ENCODE results near the gene PCDHGA1.
"Not testable (repeated sequence)": the region's sequence is repeated elsewhere in the genome, so short reads cannot be mapped to it uniquely, and the experiment has no call there.

The PCDHGA1 gene

GRCh38 chr5:141330299-141331080 lies at the start of gene PCDHGA1:
TSS of gene PCDHGA1 (plus strand) at chr5:141330514.
- no peak within 1 kb of the TSS for H3K27ac ChIP-seq
- TF ChIP-seq ZFX (IDR thresholded peaks at IDR 0.05; ENCODE audit: borderline replicate concordance) (no peak), CTCF (IDR thresholded peaks at IDR 0.05) (peak; percentile 86)

GRCh38 chr5:141298376-141298775 lies 31.9 kb upstream of the PCDHGA1 start:
- no peak for TF ChIP-seq ZFX (IDR thresholded peaks at IDR 0.05; ENCODE audit: borderline replicate concordance)
- TF ChIP-seq CTCF (IDR thresholded peaks at IDR 0.05), result no peak
- H3K27ac ChIP-seq, result no peak overlapping the region

GRCh38 chr5:141303756-141304155 lies 26.6 kb upstream of the PCDHGA1 start, which contains the start of gene SLC25A2:
TSS of gene SLC25A2 (minus strand) at chr5:141304049. CDS start at chr5:141303865, 184 bp downstream.
- no peak for TF ChIP-seq CTCF (IDR thresholded peaks at IDR 0.05)
- no peak within 1 kb of the TSS for H3K27ac ChIP-seq

- TF ChIP-seq CTCF (IDR thresholded peaks at IDR 0.05), result no peak
- no peak for TF ChIP-seq ZFX (IDR thresholded peaks at IDR 0.05; ENCODE audit: borderline replicate concordance)
- H3K27ac ChIP-seq, result no peak overlapping the region
These were observed 23.7 kb upstream of the PCDHGA1 start for GRCh38 chr5:141306630-141307029.

- TF ChIP-seq ZFX (IDR thresholded peaks at IDR 0.05; ENCODE audit: borderline replicate concordance) (no peak), CTCF (IDR thresholded peaks at IDR 0.05) (no peak)
- no peak overlapping the region for H3K27ac ChIP-seq
These were observed 16.6 kb upstream of the PCDHGA1 start for GRCh38 chr5:141313711-141314110.

GRCh38 chr5:141316963-141317362 lies 13.4 kb upstream of the PCDHGA1 start:
- H3K27ac ChIP-seq, result not testable (repeated sequence)

GRCh38 chr5:141319202-141319601 lies 11.1 kb upstream of the PCDHGA1 start:
- no peak for TF ChIP-seq CTCF (IDR thresholded peaks at IDR 0.05)
- TF ChIP-seq ZFX (IDR thresholded peaks at IDR 0.05; ENCODE audit: borderline replicate concordance), result no peak
- H3K27ac ChIP-seq, result no peak overlapping the region

- H3K27ac ChIP-seq, result peak overlapping the region; percentile 90; the same call in 1 of the 2 replicates
- TF ChIP-seq ZFX (IDR thresholded peaks at IDR 0.05; ENCODE audit: borderline replicate concordance), result no peak
- no peak for TF ChIP-seq CTCF (IDR thresholded peaks at IDR 0.05)
These were observed 10.6 kb upstream of the PCDHGA1 start for GRCh38 chr5:141319699-141320098.

All from 22Rv1 (cell line).